ENCODE measurements around the gene DSE.

The DSE gene

GRCh38 chr6:116362276-116362675 lies 8.5 kb upstream of the DSE start:
- DNase-seq (ENCODE audit: low read depth) = no peak

- DNase-seq (ENCODE audit: low read depth) = no peak
Observed at GRCh38 chr6:116363759-116364158, 7.0 kb upstream of the DSE start.

GRCh38 chr6:116364321-116364720 lies 6.4 kb upstream of the DSE start:
- DNase-seq (ENCODE audit: low read depth) = no peak

GRCh38 chr6:116365743-116366142 lies 5.0 kb upstream of the DSE start:
- no peak for DNase-seq (ENCODE audit: low read depth)

- DNase-seq (ENCODE audit: low read depth) = no peak
Observed at GRCh38 chr6:116366740-116367275, 3.9 kb upstream of the DSE start.

GRCh38 chr6:116369540-116369939 lies 1.2 kb upstream of the DSE start:
- no peak for DNase-seq (ENCODE audit: low read depth)

GRCh38 chr6:116369964-116370759 lies 585 bp upstream of the DSE start:
- no peak for DNase-seq (ENCODE audit: low read depth)

GRCh38 chr6:116371120-116371917 lies 572 bp downstream of the DSE start:
- DNase-seq (ENCODE audit: low read depth) = peak; percentile 8

GRCh38 chr6:116371918-116372209 lies 1.1 kb downstream of the DSE start:
- no peak for DNase-seq (ENCODE audit: low read depth)

- DNase-seq (ENCODE audit: low read depth) = no peak
Observed at GRCh38 chr6:116373300-116373699, 2.6 kb downstream of the DSE start.

- no peak for DNase-seq (ENCODE audit: low read depth)
Observed at GRCh38 chr6:116373940-116374339, 3.2 kb downstream of the DSE start.

- DNase-seq (ENCODE audit: low read depth) = no peak
Observed at GRCh38 chr6:116374586-116374985, 3.8 kb downstream of the DSE start.

GRCh38 chr6:116375262-116375661 lies 4.5 kb downstream of the DSE start:
- no peak for DNase-seq (ENCODE audit: low read depth)

- no peak for DNase-seq (ENCODE audit: low read depth)
Observed at GRCh38 chr6:116376149-116376548, 5.4 kb downstream of the DSE start.

GRCh38 chr6:116379764-116380163 lies 9.0 kb downstream of the DSE start:
- no peak for DNase-seq (ENCODE audit: low read depth)

GRCh38 chr6:116380346-116380745 lies 9.6 kb downstream of the DSE start:
- DNase-seq (ENCODE audit: low read depth) = no peak

- no peak for DNase-seq (ENCODE audit: low read depth)
Observed at GRCh38 chr6:116381000-116381399, 10.3 kb downstream of the DSE start.

GRCh38 chr6:116382587-116382986 lies 11.8 kb downstream of the DSE start:
- DNase-seq (ENCODE audit: low read depth) = no peak

GRCh38 chr6:116384727-116385458 lies 14.1 kb downstream of the DSE start:
- DNase-seq (ENCODE audit: low read depth) = no peak

- DNase-seq (ENCODE audit: low read depth) = no peak
Observed at GRCh38 chr6:116385459-116385802, 14.7 kb downstream of the DSE start.

- DNase-seq (ENCODE audit: low read depth) = no peak
Observed at GRCh38 chr6:116385921-116386320, 15.2 kb downstream of the DSE start.

GRCh38 chr6:116386581-116387299 lies 16.0 kb downstream of the DSE start:
- DNase-seq (ENCODE audit: low read depth) = no peak

Data from activated T-cell treated with anti-CD3 and anti-CD28 coated beads for 1 hour (primary cell).